Cerebellar nuclear complex (tissue), 1 donor: Measurements from ENCODE around the gene CRY1.

ENCODE experiments used
- DNase-seq, 2 experiments: peaks; one replicate each; lab custom pipeline; 2025; lab: John Stamatoyannopoulos, UW

CRY1 gene

DNA sequence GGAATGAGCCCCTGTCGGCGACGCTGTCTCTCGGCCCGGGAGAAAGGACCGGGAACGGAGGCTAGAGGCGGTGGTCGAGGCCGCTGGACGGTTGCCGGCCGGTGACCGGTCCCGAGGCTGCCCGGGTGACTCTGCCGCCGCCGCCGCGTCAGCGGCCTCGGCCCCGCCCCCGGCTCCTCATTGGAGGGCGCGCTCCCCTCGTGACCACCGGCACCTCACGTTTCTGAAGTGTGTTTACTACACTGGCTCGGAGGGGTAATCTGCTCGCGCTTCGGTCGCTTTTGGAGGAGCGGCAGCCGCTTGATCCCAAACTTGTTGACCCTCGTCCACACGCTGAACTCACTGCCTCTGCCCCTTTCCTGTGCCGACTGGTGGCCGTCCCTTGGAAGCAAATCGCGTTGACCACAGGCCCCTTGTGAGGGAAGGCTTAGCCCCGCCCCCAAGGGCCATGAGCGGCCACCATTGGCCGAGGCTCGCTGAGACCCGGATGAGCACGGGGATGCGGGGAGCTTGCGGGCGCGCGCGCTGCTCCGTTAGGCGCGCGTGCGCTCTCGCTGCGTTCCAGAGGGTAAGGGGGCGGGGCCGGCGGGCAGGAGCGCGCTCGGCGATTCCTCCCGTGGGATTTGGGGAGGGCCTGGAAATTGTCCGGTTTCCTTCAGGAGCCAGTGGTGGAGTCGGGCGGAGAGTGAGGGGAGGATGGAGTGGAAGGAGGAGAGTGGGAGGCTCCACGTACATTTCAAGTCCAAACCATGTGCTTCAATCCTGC, at the start of gene CRY1:
TSS of gene CRY1 (minus strand) at position 133 of the 766 bp plus-strand sequence. CDS start 588 bp downstream, outside the sequence.
- peak; percentile 55 to 85 for DNase-seq

DNA sequence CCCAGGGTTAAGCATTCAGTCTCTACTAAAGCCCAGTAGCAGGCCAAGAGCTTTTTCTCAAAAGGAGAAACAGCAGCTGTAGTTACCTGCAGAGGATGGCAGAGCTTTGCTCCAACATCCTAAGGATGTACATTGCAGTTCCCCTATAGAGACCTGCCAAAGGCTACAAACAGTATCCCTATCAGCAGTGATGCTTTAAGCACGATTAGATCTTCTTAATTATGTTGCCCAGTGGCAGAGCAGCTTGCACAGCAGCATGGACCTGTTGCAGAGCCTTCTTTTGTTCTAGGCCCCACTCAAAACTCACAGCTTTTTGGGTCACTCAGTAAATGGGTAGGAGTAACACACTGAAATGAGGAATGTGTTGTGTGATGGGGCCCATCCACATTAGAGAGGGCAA, 46.4 kb upstream of the CRY1 start:
- DNase-seq: no peak

DNA sequence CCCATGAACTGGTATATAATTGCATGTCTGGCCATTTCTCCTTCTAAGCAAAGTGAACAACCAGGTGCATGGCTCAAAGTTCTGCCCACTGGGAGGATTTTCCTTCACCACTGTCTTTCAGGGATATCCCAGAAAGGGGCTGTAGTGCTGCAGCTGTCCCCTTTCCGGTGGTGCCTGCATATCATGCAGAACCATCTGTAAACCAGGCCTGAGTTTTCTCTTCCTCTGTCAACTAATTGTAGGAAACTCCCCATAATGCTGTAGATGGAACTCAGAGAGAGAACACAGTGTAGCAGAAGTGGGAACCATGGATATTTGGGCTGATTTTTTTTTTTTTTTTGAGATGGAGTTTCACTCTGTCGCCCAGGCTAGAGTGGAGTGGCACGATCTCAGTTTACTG, 45.6 kb upstream of the CRY1 start:
- no peak for DNase-seq

DNA sequence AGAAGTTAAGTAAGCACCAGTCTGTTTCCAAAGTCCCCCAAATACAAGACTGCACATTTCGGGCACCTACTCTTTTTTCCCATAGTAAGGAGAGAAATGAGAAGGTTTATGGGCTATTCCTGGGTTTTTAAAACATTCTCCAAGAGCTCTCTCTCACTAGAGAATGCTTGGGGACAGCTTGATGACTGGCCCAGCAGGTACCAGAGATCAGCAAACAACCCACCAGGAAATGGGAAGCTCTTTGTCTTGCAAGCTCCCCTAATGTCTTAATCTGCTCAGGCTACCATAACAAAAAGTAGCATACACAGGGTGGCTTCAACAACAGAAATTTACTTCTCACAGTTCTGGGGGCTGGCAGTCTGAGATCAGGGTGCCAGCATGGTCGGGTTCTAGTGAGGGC, 41.8 kb upstream of the CRY1 start:
- DNase-seq: no peak

DNA sequence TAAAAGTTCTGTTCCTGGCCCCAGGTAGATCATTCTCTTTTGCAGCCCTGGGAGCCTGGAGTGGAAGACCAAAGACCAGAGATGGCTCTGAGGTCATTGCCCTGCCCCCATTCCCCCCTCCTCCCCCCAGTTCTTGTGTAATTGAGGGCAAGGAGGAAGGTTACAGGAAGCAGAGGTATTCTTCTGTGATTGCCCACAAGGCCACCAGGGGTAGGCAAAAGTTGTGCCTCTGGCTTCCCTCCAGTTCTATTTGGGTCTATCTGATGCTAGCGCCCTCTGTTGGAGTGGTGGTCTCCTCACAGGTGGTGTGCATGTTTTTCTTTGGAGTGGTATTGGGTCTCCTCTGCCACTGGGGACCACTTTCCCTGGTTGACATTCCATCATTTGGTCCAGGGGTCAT, 41.2 kb upstream of the CRY1 start:
- no peak for DNase-seq

DNA sequence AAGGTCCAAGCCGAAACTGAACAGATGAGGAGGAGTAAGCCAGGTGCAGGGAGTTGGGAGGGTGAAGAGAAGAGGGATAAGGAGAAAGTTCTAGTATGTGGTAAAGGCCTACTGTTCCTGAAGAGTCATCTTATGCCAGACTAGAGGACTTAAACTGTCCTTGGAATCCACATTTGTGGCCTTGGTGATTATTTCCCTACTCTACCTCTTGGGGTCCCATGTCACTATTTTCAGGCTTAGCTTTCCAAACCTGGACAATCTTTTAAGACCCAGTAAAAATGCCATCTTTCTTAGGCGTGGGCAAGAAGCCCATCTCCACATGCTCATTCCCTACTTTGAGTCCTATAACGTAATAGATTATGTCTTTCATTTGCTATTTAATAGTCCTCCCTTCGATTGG, 40.1 kb upstream of the CRY1 start:
- DNase-seq: no peak

DNA sequence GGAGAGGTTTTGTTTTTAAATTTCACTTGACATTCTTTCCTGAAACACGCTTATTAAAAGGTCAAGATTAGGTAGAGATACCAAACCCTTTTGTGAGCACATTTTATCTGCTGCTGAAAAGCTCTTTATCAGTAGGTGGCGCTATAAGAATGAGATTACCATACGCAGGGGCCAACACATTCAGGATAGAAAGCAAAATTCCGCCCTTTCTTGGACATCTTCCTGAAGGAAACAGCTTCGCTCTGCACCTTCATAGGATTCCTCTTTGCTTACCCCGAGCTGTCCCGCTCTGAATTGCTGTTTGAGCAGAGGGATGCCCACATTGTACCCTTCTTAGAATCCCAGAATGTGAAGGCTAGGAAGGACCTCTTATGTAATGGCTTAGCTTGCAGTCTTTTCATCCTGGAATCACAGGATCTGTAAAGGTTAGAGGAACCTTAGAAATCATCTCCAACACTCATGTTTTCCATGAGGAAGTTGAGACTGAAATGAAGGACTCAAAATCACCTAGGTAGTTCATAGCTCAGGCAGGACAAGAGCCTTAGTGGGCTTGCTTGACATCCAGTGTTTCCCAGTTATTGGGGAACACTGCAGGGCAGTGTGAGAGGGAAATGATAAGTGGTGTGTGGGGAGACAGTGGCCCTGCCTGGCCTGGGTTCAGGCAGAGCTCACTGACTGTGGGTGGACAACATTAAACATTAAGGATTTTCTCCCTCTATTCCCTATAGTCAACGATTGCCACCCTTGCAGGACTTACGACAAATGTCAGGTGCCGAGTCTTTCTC, 38.7 kb upstream of the CRY1 start:
- peak in 1 of 2 experiments; percentile 28 for DNase-seq

DNA sequence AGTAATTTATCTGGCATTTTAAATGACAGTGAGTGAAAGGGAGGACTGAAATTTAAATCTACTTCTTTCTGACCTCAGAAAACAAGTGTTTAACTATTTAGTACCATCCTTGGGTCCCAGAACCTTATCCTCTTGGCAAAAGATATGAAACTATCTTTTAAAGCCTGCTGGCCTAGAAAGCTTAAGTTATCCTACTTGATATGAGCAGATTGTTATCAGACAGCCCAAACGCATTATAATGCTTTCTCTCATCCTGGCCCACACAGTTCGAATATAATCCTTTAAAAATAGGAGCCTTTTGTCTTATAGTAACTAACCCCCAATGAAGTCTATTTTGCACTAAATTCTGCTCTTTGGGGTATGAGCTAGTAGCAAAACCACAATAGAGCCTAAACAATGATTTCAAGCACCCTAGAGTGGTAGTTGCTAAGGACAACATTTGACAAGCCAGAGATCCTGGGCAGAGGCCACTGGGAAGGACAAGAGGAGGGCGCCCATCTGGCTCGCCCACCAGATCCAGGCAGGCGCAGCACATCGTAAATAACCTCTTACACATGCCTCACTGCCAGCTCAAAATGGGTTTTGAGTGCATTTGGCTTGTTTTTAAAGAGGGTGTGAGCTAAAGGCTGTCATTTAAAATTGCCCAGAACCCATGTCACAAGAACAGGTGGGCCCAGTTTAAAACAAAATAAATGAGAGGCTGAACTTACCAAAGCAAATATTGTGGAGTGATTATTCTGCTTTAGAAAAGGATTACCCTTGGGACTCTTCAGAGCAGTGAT, 37.7 kb upstream of the CRY1 start:
- DNase-seq: no peak

DNA sequence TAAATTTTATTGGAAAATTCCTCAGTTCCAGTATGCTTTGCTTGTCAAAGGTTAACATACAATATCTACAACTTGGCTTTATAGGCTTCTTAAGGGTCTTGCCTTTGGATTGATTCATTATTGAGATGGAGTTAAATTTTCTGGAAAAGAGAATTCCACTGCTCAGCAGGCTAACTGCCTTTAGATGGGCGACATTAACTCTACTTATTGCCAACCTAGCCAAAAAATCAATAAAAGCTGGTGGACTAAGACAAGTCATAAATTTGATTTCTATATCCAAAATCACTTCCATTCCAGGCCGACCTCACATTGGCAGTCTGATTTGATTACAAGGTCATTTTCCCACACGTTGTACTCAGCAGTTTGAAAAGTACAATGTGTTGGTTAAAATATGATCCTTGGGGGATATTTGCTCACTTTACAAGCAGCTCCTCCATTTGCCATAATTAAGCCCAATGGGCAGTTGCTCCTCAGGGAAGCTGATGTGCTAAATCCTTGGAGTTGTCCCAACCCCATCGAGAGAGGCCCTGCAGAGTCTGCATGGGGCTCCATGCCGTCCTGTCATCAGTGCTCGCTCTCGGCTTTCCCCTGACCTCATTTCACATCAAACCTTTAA, 36.1 kb upstream of the CRY1 start:
- no peak for DNase-seq

DNA sequence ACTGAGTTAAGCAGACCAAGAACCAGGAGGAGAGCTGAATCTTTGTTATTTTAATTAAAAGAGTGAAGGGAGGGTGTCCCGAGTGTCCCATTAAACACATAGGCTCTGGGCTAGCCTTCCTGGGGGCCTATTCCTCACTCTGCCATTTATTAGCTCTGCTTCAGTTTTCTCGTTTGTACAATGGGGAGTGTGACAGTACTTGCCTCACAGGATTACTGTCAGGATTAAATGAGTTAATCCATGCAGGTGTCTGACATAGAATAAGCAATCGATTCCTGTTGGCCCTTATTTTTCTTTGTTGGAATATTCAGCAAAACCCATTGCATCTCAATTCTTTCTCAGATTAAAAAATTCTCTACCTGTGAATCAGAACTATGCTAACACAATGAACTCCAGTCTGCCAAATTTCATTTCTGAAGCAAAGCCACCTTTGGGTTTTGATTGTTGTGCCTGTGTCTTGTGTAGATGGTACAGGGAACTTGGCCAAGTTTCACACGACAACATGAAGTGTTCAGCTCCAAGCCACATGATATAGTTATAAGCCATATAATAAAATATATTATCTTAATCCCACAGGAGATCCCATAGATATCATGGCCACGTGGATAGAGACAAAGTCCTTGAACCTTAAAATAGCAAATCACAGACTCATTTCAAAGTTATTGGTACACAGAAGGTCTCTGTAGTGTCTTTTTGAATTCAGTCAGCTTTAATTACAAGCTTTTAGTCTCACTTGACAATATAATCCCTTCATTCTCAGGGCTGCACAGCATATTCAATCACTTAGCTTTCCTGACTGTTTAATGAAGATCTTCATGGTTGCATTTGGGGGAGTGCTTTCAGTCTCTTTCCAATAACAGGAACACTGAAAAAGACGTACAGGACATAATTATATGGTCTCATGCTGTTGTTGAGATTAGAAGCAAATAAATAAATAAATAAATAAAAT, 34.4 kb upstream of the CRY1 start:
- DNase-seq: no peak

DNA sequence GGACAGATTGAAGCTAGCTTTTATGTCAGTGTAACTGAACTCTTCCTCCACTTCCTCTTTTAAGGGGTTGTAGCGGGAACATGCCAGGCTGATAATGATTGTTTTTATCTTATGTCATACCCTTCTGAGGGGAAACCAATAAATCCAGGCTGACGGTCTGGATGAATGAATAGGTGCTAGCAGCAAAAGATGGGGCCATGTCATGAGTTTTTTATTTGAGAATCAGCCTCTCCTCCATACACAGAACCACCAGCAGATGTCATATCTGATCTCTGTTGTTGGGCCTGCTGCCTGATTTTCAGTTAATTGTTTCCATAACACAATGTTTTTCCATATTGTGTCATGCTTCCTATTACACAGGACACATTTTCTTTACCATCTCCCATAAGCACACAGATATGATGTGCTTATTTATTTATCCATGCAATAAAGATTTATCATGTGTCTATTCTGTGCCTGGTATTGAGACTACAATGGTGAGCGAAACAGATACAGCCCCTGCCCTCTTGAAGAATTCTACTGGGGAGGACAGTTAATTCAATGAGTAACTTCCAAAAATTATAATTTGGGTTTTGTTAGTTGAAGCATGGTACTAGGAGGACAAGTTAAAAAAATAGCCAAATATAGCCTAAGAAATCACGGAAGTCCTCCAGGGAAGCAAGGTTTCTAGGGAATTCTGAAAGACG, 33.6 kb upstream of the CRY1 start:
- DNase-seq: no peak

DNA sequence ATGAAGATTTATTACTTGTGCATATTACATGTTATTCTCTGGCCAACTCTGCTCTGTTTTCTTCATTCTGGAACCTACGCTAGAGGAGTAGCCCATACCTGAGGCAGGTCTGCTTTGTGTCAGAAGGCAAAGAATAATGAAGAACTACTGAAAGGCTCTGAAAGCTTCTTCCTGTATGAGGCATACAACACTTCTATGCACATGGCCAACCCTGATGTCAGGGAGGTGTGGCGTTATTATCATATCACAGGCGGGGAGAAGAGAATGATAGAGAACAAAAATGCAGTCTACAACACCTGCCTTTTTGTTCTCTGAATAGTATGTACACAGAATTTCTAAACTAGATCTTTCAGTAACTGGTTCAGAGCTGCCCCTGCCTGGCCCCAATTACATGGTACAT, 32.5 kb upstream of the CRY1 start:
- no peak for DNase-seq

DNA sequence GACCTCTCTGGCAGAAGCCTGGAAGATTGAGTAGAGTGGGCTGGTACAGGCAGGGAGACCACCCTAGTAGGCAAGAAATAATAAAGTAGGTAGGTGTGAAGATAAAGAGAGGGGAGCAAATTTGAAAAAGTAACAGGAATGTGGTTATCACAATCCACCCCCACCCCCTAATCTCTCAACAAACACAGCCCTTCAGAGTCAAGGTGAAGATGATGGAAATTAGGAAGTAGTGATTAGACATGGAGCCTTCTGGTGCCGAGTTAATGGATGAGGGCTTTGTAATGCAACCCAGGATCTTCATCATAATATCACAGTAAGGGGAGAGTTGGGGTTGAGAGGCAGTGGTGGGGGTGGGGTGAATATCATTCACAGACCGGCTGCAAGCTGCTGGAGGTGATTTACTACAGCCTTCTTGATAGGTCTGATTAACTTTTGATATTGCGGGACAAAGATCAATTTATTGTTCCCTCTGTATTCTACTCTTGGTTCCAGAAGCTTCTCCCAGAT, 29.2 kb upstream of the CRY1 start:
- no peak for DNase-seq

DNA sequence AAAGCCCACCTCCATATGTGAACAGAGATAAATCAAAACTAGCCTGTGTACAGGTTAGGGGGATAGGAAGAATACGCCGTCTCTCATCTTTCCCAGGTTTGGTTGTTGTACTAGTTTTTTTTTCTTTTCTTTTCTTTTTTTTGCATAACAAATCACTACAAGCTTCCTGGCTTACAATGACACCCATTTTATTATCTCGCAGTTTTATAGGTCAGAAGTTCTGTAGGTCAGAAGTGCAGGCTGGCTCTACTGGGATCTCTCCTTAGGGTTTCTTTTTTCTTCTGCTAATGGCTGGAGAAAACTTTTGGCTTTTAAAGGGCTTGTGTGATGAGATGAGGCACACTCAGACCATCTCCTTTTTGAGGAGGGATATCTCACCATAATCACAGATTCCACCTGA, 25.7 kb upstream of the CRY1 start:
- no peak for DNase-seq

DNA sequence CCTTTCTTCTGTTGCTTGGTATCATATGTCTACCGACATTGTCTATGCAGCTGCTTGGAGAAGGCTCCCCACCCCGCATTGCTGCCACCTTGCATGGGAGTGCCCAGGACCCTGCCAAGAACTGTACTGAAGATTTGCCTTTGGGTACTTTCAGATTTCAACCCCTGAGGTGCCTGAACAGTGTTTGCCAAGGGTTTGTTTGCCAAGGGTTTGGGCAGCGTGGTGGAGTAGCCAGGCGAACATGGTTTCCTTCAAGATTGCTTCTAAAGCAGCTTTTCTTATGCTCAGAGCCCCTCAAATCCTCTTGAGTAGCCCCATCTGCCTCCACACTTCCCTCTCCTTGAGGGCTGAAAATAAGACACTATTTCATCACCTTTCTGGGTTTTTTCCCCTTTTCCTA, 25.3 kb upstream of the CRY1 start:
- DNase-seq: no peak

DNA sequence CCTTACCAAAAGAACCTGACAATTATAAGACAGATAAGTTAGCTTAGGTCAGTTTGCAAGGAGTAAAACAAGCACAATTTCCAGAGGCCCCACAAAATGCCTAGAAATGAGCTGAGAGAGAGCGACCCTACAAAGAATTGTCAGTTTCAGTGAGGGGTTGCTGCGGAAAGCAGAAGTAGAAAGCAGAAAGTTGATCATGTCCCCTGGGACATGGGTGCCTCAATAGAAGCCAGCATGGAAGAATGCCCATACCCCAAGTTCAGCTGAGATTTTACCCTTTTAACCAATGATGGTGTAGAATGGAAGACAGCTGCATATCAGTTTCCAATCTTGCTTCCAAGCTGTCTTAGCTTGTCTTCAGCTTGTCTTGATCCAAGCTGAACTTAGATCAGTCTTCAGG, 21.8 kb upstream of the CRY1 start:
- no peak for DNase-seq

DNA sequence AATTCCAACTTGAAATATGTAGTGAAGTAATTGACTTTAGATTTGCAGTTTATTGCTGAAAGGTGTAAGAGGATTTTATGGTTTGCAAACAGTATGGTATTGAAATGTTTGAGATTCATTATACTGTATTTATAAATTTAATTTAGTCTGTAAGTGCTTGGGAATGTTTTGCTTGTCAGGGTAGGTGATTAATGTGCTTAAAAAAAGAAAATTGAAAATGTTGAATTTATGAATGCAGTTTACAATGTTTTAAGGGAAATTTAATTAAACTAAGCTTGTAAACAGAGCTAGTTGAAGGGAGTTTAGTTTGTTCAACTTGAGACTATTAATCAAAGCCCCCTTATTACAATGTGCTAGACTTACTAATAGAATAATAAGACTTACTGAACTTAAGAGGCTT, 18.0 kb upstream of the CRY1 start:
- DNase-seq: no peak

DNA sequence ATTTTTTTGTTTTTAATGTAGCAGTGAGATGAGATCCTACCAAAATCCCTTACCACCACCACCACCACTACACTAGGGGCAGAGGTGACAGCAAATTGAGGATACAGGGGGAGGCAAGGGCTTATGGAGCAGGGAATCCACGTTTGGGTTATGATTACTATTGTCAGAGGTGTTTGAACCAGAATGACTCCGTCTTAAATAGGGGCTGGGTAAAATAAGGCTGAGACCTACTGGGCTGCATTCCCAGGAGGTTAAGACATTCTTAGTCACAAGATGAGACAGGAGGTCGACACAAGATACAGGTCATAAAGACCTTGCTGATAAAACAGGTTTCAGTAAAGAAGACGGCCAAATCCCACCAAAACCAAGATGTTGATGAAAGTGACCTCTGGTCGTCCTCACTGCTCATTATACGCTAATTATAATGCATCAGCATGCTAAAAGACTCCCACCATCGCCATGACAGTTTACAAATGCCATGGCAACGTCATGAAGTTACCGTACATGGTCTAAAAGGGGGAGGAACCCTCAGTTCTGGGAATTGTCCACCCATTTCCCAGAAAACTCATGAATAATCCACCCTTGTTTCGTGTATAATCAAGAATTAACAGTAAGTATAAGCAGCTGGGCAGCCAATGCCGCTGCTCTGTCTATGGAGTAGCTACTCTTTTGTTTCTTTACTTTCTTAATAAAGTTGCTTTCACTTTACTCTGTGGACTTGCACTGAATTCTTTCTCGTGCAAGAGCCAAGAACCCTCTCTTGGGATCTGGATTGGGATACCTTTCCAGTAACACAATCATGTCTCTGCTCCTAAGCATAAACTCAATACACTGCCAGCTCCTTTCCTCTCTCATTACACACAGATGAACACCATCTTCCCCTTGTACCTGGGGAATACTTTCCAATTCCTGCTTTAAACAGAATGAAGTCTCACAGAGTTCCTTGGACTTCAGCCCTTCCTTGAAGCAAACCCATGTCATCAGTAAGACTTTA, 16.7 kb upstream of the CRY1 start:
- no peak for DNase-seq

DNA sequence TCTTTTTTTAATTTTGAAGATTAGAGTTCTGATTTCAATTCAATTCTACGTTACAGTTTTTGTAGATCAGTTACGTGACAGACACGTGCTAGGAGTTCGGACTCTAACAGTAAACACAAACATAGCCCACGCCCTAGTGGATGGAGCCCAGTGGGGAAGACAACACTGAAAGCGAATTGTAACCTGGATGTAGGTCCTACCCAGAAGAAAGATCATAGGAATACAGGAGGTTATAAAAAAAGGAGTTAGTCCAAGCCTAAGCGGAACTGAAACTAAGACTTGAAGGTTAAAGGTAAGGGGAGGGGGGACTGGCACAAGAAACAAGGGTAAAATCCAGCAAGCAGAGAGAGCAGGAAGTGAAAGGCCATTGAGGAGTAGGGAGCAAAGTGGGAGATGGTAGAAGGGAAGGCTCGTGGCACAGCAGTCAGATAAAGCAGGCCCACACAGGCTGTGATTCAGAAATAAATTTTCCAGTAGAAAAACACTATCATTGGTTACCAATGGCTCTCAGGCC, 15.7 kb upstream of the CRY1 start:
- DNase-seq: no peak
